Pons (tissue), 1 donor: ENCODE measurements around the gene INO80.
"Not testable (repeated sequence)": the region's sequence is repeated elsewhere in the genome, so short reads cannot be mapped to it uniquely, and the experiment has no call there.

Experiments
- DNase-seq: peaks from one replicate; pipeline ENCODE4 v3.0.0-alpha.2; 2016; ENCODE audit warnings: low spot score

Gene INO80, protein sequence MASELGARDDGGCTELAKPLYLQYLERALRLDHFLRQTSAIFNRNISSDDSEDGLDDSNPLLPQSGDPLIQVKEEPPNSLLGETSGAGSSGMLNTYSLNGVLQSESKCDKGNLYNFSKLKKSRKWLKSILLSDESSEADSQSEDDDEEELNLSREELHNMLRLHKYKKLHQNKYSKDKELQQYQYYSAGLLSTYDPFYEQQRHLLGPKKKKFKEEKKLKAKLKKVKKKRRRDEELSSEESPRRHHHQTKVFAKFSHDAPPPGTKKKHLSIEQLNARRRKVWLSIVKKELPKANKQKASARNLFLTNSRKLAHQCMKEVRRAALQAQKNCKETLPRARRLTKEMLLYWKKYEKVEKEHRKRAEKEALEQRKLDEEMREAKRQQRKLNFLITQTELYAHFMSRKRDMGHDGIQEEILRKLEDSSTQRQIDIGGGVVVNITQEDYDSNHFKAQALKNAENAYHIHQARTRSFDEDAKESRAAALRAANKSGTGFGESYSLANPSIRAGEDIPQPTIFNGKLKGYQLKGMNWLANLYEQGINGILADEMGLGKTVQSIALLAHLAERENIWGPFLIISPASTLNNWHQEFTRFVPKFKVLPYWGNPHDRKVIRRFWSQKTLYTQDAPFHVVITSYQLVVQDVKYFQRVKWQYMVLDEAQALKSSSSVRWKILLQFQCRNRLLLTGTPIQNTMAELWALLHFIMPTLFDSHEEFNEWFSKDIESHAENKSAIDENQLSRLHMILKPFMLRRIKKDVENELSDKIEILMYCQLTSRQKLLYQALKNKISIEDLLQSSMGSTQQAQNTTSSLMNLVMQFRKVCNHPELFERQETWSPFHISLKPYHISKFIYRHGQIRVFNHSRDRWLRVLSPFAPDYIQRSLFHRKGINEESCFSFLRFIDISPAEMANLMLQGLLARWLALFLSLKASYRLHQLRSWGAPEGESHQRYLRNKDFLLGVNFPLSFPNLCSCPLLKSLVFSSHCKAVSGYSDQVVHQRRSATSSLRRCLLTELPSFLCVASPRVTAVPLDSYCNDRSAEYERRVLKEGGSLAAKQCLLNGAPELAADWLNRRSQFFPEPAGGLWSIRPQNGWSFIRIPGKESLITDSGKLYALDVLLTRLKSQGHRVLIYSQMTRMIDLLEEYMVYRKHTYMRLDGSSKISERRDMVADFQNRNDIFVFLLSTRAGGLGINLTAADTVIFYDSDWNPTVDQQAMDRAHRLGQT (N-terminal part only)

GRCh38 chr15:41116116-41116961, at the start of gene INO80:
INO80 (minus strand) TSS chr15:41116280; CDS start chr15:41096310, 19,970 bp downstream.
- DNase-seq = peak; percentile 97

- DNase-seq = no peak
These were observed 45.7 kb upstream of the INO80 start for GRCh38 chr15:41161736-41162135.

DNA sequence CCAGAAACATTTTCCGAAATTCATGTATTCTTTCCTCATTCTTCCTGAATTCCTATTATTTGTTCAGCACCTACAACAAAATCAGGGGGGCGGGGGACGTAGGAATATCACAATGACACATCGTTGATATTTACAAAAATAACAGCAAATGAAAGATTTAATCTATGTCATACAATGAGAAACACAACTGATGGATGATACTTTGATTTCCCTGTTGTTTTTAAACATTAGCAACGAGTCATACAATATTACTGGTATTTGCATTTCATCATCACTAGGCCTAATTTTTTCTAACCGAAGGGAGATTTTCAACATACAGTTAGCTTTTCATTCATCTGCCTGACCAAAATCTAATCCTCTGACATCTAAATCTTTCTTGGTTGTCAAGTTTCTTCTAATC, 45.3 kb upstream of the INO80 start:
- no peak for DNase-seq

- no peak for DNase-seq
These were observed 44.7 kb upstream of the INO80 start for GRCh38 chr15:41160639-41161315.

DNA sequence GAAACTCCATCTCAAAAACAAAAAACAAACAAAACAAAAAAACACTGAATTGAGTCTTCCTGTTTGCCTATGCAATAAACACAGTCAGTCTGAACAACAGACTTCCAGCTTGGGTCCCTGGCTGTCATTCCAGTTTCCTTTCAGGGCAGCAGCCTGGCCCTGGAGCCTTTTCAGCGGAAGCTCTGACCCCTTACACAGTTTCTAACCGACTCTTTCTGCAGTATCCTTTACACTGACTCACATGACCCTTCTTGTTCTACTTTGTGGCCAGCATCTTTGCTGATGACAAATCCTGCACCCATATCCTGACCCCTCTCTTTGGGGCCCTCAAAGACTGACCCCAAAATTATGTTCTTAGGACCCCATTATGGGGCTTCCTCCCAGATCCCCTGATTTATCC, 38.3 kb upstream of the INO80 start:
- DNase-seq = no peak

GRCh38 chr15:41153733-41154132, 37.7 kb upstream of the INO80 start:
- no peak for DNase-seq

- no peak for DNase-seq
These were observed 35.4 kb upstream of the INO80 start for GRCh38 chr15:41151451-41152005.

DNA sequence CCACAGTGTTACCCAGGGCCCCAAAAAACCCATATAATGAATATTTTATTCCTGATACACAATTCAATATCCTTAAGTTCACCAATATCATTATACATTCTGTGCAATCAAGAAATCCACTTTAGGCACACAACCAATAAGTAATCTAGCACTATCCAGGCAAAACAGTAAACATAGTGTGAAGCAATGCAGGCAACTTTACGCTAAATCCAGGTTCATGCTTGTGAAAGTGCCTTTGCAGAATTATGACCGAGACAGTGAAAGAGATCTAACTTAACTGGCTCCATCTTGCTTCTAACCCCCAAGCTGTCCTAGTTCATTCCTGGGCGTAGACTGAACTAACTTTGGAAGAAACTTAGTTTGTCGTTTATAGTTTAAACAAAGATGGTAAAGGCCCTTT, 34.2 kb upstream of the INO80 start:
- no peak for DNase-seq

GRCh38 chr15:41148065-41148464, 32.0 kb upstream of the INO80 start:
- no peak for DNase-seq

GRCh38 chr15:41139619-41140018, 23.5 kb upstream of the INO80 start:
- DNase-seq = no peak

DNA sequence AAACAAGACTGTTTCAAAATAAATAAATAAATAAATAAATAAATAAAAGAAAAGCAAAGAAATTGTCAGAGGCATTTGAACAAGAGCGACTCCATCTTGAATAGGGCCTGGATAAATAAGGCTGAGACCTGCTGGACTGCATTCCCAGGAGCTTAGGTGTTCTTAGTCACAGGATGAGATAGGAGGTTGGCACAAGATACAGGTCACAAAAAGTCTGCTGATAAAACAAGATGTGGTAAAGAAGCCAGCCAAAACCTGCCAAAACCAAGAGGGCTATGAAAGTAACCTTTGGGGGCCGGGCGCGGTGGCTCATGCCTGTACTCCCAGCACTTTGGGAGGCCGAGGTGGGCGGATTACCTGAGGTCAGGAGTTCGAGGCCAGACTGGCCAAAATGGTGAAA, 23.0 kb upstream of the INO80 start:
- not testable (repeated sequence) for DNase-seq

DNA sequence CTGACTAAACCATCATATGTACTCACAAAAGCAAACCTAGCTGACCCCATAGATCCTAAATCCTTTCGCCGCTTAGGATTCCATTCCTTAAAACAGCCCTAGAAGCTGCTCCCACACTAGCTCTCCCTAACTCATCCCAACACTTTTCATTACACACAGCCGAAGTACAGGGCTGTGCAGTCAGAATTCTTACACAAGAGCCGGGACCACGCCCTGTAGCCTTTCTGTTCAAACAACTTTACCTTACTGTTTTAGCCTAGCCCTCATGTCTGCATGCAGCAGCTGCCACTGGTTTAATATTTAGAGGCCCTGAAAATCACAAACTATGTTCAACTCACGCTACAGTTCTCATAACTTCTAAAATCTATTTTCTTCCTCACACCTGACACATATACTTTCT, 19.5 kb upstream of the INO80 start:
- not testable (repeated sequence) for DNase-seq

GRCh38 chr15:41133454-41133853, 17.4 kb upstream of the INO80 start:
- no peak for DNase-seq

DNA sequence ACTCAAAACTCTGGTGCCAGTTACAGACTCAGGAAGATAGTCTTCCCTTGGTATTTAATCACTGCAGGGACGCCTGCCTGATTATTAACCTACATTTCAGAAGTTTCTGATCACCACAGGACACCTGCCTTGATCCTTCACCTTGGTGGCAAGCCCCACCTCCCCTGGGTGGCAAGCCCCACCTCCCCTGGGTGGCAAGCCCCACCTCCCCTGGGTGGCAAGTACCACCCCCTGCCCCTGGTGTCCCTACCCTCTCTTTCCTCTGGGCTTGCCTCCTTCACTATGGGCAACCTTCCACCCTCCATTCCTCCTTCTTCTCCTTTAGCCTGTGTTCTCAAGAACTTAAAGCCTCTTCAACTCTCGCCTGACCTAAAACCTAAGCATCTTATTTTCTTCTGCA, 16.0 kb upstream of the INO80 start:
- DNase-seq = not testable (repeated sequence)

DNA sequence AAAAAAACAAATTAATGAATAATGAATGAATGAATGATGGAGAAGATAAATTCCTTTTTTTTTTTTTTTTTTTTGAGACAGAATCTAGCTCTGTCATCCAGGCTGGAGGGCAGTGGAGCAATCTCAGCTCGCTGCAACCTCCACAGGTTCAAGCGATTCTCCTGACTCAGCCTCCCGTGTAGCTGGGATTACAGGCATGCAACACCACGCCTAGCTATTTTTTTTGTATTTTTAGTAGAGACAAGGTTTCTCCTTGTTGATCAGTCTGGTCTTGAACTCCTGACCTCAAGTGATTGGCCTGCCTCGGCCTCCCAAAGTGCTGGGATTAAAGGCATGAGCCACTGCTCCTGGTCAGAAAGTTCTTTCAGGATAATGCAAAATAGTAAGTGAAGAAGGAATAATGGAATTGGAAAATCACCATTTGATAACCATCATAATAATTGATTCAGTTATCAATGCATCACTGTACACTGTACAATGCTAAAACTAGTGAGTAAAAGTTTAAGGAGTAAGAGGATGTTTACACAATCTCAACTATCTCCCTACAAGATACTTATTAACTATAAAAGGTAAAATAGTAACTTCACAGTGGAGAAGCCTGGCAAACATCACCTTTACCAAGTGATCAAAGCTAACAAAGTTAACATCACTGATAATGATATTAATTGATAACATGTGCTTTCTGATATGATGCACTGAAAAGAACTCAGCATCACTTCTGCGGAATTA, 12.3 kb upstream of the INO80 start:
- DNase-seq = no peak

- DNase-seq = no peak
These were observed 10.0 kb upstream of the INO80 start for GRCh38 chr15:41125931-41126642.

GRCh38 chr15:41125063-41125669, 9.1 kb upstream of the INO80 start:
- DNase-seq = no peak

- no peak for DNase-seq
These were observed 8.0 kb upstream of the INO80 start for GRCh38 chr15:41124058-41124457.

GRCh38 chr15:41122849-41123248, 6.8 kb upstream of the INO80 start:
- DNase-seq = no peak
